Frontal cortex (tissue), 4 donors: ENCODE data around the gene MED13. TPM values are rescaled to one million over a fixed set of nuclear protein-coding genes. Genes with fewer than 3 reads are reported as not detected.
"Not testable (repeated sequence)": the region's sequence is repeated elsewhere in the genome, so short reads cannot be mapped to it uniquely, and the experiment has no call there.

Experiments
- DNase-seq, 2 donors: peaks; one replicate each; pipeline ENCODE4 v3.0.0; 2012; ENCODE audit warnings: low spot score in 2 of 2
- FAIRE-seq: peaks from 2 replicates; lab custom pipeline; 2012; peaks lifted over from hg19 to GRCh38; lab: Jason Lieb, UNC
- total RNA-seq: library from RNA; depleted of rRNA; stranded (reverse); fragments of >200 nt; gene quantifications from one replicate; pipeline ENCODE4 v1.2.3, GENCODE V29; 2014
- donor health status: control.
- donor health status: control.
- donor health status: control.

MED13 gene
- total RNA-seq, 1 donor from 2014 or later: 121 TPM

GRCh38 chr17:62014526-62014925, 50.6 kb downstream of the MED13 start:
- no peak for FAIRE-seq
- no peak for DNase-seq

GRCh38 chr17:62009220-62009619, 55.9 kb downstream of the MED13 start:
- no peak for FAIRE-seq
- DNase-seq: no peak

- FAIRE-seq: no peak
- no peak for DNase-seq
These were observed 56.8 kb downstream of the MED13 start for GRCh38 chr17:62008294-62008693.

GRCh38 chr17:62004388-62004787, 60.7 kb downstream of the MED13 start:
- FAIRE-seq (no peak), DNase-seq (no peak)

- DNase-seq, FAIRE-seq: not testable (repeated sequence)
These were observed 61.9 kb downstream of the MED13 start for GRCh38 chr17:62003141-62003540.

GRCh38 chr17:62001105-62001504, 64.0 kb downstream of the MED13 start:
- DNase-seq (no peak), FAIRE-seq (no peak)

GRCh38 chr17:62000186-62000585, 64.9 kb downstream of the MED13 start:
- FAIRE-seq (no peak), DNase-seq (no peak)

GRCh38 chr17:61998534-61998933, 66.5 kb downstream of the MED13 start:
- not testable (repeated sequence) for DNase-seq, FAIRE-seq

- FAIRE-seq: no peak
- no peak for DNase-seq
These were observed 67.4 kb downstream of the MED13 start for GRCh38 chr17:61997664-61998063.

GRCh38 chr17:61996916-61997605, 68.0 kb downstream of the MED13 start:
- DNase-seq (no peak), FAIRE-seq (peak; percentile 42)

GRCh38 chr17:61989509-61989908, 75.6 kb downstream of the MED13 start:
- DNase-seq: no peak
- FAIRE-seq: no peak

- FAIRE-seq (no peak), DNase-seq (no peak)
These were observed 78.2 kb downstream of the MED13 start for GRCh38 chr17:61986898-61987297.

- FAIRE-seq: no peak
- DNase-seq: no peak
These were observed 80.3 kb downstream of the MED13 start for GRCh38 chr17:61984821-61985220.

- DNase-seq (no peak), FAIRE-seq (no peak)
These were observed 83.8 kb downstream of the MED13 start for GRCh38 chr17:61981323-61981722.

- DNase-seq: no peak
These were observed 84.5 kb downstream of the MED13 start for GRCh38 chr17:61980535-61980934.

GRCh38 chr17:61974115-61974514, 91.0 kb downstream of the MED13 start:
- no peak for DNase-seq
- FAIRE-seq: no peak

More at GRCh38 chr17:61980535-61980934, 84.5 kb downstream of the MED13 start:
- FAIRE-seq: no peak

GRCh38 chr17:61972311-61972710, 92.8 kb downstream of the MED13 start:
- DNase-seq: no peak
- FAIRE-seq: no peak

GRCh38 chr17:61970030-61970429, 95.0 kb downstream of the MED13 start:
- no peak for DNase-seq
- no peak for FAIRE-seq

- FAIRE-seq (no peak), DNase-seq (no peak)
These were observed 96.3 kb downstream of the MED13 start for GRCh38 chr17:61968757-61969156.

- FAIRE-seq (no peak), DNase-seq (no peak)
These were observed 97.3 kb downstream of the MED13 start for GRCh38 chr17:61967729-61968128.

- no peak for DNase-seq
These were observed 98.9 kb downstream of the MED13 start for GRCh38 chr17:61966191-61966590.

GRCh38 chr17:61955619-61956018, 109.5 kb downstream of the MED13 start:
- FAIRE-seq: no peak
- DNase-seq: no peak

More at GRCh38 chr17:61966191-61966590, 98.9 kb downstream of the MED13 start:
- FAIRE-seq: no peak
